HG03469 (cell line): Measurements from ENCODE around the gene RNU1-4.
"Not testable (repeated sequence)": the region's sequence is repeated elsewhere in the genome, so short reads cannot be mapped to it uniquely, and the experiment has no call there.

Source experiments
- ATAC-seq: cut with Tn5 transposase; IDR thresholded peaks from one replicate; pipeline ENCODE4 v1.9.1; 2021; ENCODE audit warnings: mild to moderate bottlenecking, moderate library complexity, moderate number of reproducible peaks; ENCODE audit not compliant: unreplicated experiment

The RNU1-4 gene

GRCh38 chr1:16787711-16788110 is 47.4 kb downstream of the RNU1-4 start:
- not testable (repeated sequence) for ATAC-seq
